Endothelial cell of umbilical vein (primary cell): ENCODE results near the gene ZNF362. TPM values are rescaled to one million over a fixed set of nuclear protein-coding genes. Genes with fewer than 3 reads are reported as not detected.

ENCODE experiments used
- BruUV-seq: library from RNA; stranded (reverse); fragments of 400-500 nt; replicated peaks from 2 replicates; lab custom pipeline; 2021; lab: Mats Ljungman, UMichigan
- CTCF ChIA-PET: fragments of 300-600, 350-600 bp; sonication (Branson Sonifier 250); formaldehyde crosslinking; loops from one replicate; lab custom pipeline; 2021; ENCODE audit warnings: antibody characterized with exemption, inconsistent platforms; lab: Charles Lee
- POLR2A ChIA-PET: fragments of 300-600, 350-600 bp; sonication (Branson Sonifier 250); formaldehyde crosslinking; loops from one replicate; lab custom pipeline; 2021; ENCODE audit warnings: antibody characterized with exemption, inconsistent platforms; lab: Charles Lee
- DNase-seq: peaks from one replicate; pipeline ENCODE4 v3.0.0-alpha.2; 2011; ENCODE audit warnings: low read depth, low spot score
- FAIRE-seq: peaks from 2 replicates; lab custom pipeline; 2011; peaks lifted over from hg19 to GRCh38; lab: Jason Lieb, UNC
- H2AFZ ChIP-seq: 2 replicates; pipeline ENCODE4 v1.6.0; 2012; ENCODE audit warnings: low read depth, low read length, control low read depth, inconsistent platforms
- H3K27ac ChIP-seq: 2 replicates; pipeline ENCODE4 v1.5.1; 2011; ENCODE audit warnings: low read depth, mild to moderate bottlenecking, control low read depth, low read length, moderate library complexity; ENCODE audit not compliant: insufficient read depth
- H3K27me3 ChIP-seq, 2 experiments: 2 replicates each; pipeline versions ENCODE4 v1.6.0 to v1.6.1; 2011; ENCODE audit warnings: low read length in 2 of 2, mixed read lengths in 1 of 2; ENCODE audit not compliant: control insufficient read depth in 2 of 2, insufficient read depth in 2 of 2
- H3K36me3 ChIP-seq, 2 experiments: 2 replicates in 1 of 2; 3 replicates in 1 of 2; pipeline ENCODE4 v1.5.1; 2011; ENCODE audit warnings: low read length in 2 of 2, mild to moderate bottlenecking in 1 of 2, moderate library complexity in 1 of 2; ENCODE audit not compliant: control insufficient read depth in 2 of 2, insufficient read depth in 2 of 2; ENCODE audit errors: extremely low read depth in 1 of 2
- H3K4me1 ChIP-seq: 3 replicates; pipeline ENCODE4 v1.5.1; 2011; ENCODE audit warnings: mild to moderate bottlenecking, low read length; ENCODE audit not compliant: control insufficient read depth, insufficient read depth; ENCODE audit errors: extremely low read depth
- H3K4me2 ChIP-seq: 2 replicates; pipeline ENCODE4 v1.6.1; 2011; ENCODE audit warnings: low read length, control low read depth, mixed read lengths; ENCODE audit not compliant: insufficient read depth
- H3K4me3 ChIP-seq, 3 experiments: fragments of 200-600 bp in 1 of 3; sonication (generic), shearing (Covaris generic) in 1 of 3; replicated peaks in 1 of 3; 2 replicates each; pipeline ENCODE4 v1.5.1; 2011 to 2016; ENCODE audit warnings: control low read depth in 3 of 3, low read length in 3 of 3, mild to moderate bottlenecking in 2 of 3, inconsistent platforms in 1 of 3, low read depth in 1 of 3, moderate library complexity in 1 of 3; ENCODE audit not compliant: insufficient read depth in 1 of 3
- H3K79me2 ChIP-seq: 2 replicates; pipeline ENCODE4 v1.6.0; 2012; ENCODE audit warnings: low read length, inconsistent platforms; ENCODE audit not compliant: control insufficient read depth, insufficient read depth
- H3K9ac ChIP-seq: replicated peaks from 2 replicates; pipeline ENCODE3; 2011; ENCODE audit warnings: low read length, control low read depth; ENCODE audit not compliant: insufficient read depth; ENCODE audit errors: extremely low read depth
- H3K9me1 ChIP-seq: replicated peaks from 3 replicates; pipeline ENCODE4 v1.6.0; 2011; ENCODE audit warnings: mild to moderate bottlenecking, low read length; ENCODE audit not compliant: control insufficient read depth, insufficient read depth; ENCODE audit errors: extremely low read depth
- H3K9me3 ChIP-seq: replicated peaks from 2 replicates; pipeline ENCODE4 v1.5.1; 2012; ENCODE audit warnings: low read length, inconsistent platforms; ENCODE audit not compliant: control insufficient read depth, insufficient read depth
- H4K20me1 ChIP-seq: replicated peaks from 2 replicates; pipeline ENCODE3; 2011; ENCODE audit warnings: mild to moderate bottlenecking, low read length; ENCODE audit not compliant: control insufficient read depth, insufficient read depth; ENCODE audit errors: extremely low read depth
- EZH2 ChIP-seq: IDR thresholded peaks from 2 replicates; pipeline ENCODE4 v1.6.1; 2012; ENCODE audit warnings: borderline replicate concordance, low read depth, mild to moderate bottlenecking, moderate library complexity, low read length, inconsistent platforms; ENCODE audit not compliant: severe bottlenecking
- FOS ChIP-seq: IDR thresholded peaks from 2 replicates; pipeline ENCODE4 v1.6.1; 2011; ENCODE audit warnings: mild to moderate bottlenecking, low read length, moderate library complexity, borderline replicate concordance; ENCODE audit not compliant: insufficient read depth
- GATA2 ChIP-seq: IDR thresholded peaks from 2 replicates; pipeline ENCODE4 v1.7.0; 2011; ENCODE audit warnings: low read depth, mild to moderate bottlenecking, moderate library complexity, mixed read lengths, low read length; ENCODE audit not compliant: insufficient read length, insufficient read depth
- JUN ChIP-seq: IDR thresholded peaks from 2 replicates; pipeline ENCODE4 v1.6.1; 2011; ENCODE audit warnings: borderline replicate concordance, low read depth; ENCODE audit not compliant: insufficient read length, insufficient read depth
- MAX ChIP-seq: IDR thresholded peaks from 2 replicates; pipeline ENCODE4 v1.6.1; 2011; ENCODE audit not compliant: insufficient read depth, insufficient read length
- MYC ChIP-seq: IDR thresholded peaks from one replicate; pipeline ENCODE4 v1.6.1; 2011; ENCODE audit warnings: mild to moderate bottlenecking, low read depth, low read length
- POLR2A ChIP-seq: IDR thresholded peaks from 2 replicates; pipeline ENCODE4 v1.6.1; 2012; ENCODE audit warnings: low read depth, mild to moderate bottlenecking, control low read depth, low read length
- POLR2AphosphoS5 ChIP-seq: IDR thresholded peaks from 2 replicates; pipeline ENCODE4 v1.6.1; 2012; ENCODE audit warnings: low read depth, mild to moderate bottlenecking, control low read depth, low read length, moderate library complexity; ENCODE audit not compliant: insufficient read depth
- dilution Hi-C: fragments of 300-500 bp; cut with MboI; formaldehyde crosslinking; loops from one replicate; pipeline ENCODE4 v1.15.0; 2019; ENCODE audit warnings: low sequenced_read_pairs; ENCODE audit not compliant: extremely low pct_ligation_motif_present
- intact Hi-C: fragments of 100-400 bp; cut with micrococcal nuclease; formaldehyde crosslinking; loops from one replicate; pipeline ENCODE4 v1.10.0; 2022
- polyA plus RNA-seq, 4 experiments: library from polyadenylated mRNA; depleted of rRNA in 3 of 4; stranded (reverse) in 3 of 4; unstranded in 1 of 4; fragments of >200 nt; gene quantifications; 2 replicates each; pipeline versions ENCODE4 v1.2.1 to v1.2.3, GENCODE V29; 2011 to 2012; ENCODE audit warnings: missing spikeins in 1 of 4
- total RNA-seq: library from RNA; stranded (reverse); gene quantifications from 2 replicates; pipeline ENCODE4 v1.2.3, GENCODE V29; 2021
- TF ChIP-seq, protein P1 (sequence below), 2 donors: IDR thresholded peaks; 1 replicate in 1 of 2; 2 replicates in 1 of 2; pipeline ENCODE4 v1.5.1; 2011; ENCODE audit warnings: low read length in 2 of 2, mild to moderate bottlenecking in 2 of 2, moderate library complexity in 2 of 2, control low read depth in 1 of 2, inconsistent platforms in 1 of 2, low read depth in 1 of 2; ENCODE audit not compliant: insufficient read depth in 1 of 2; ENCODE audit errors: extremely low read depth in 1 of 2

Gene ZNF362
- total and polyA plus RNA-seq, 2 donors (not counting 3 experiments of a cell fraction or from before 2014, with no cell fraction given): 28.4 to 35.3 TPM

GRCh38 chr1:33280091-33280661, 23.9 kb downstream of the ZNF362 start:
- Histone ChIP-seq H2AFZ (no peak overlapping the region), H3K79me2 (no peaks in the 10 kb centered on the region), H3K27ac (no peak overlapping the region), H3K9me3 (no peaks in the 10 kb centered on the region), H3K9ac (no peak overlapping the region), H3K4me1 (no peaks in the 10 kb centered on the region), H3K36me3 (peaks cover 7 to 29% of the 10 kb centered on the region in 2 experiments), H3K27me3 (no peaks in the 10 kb centered on the region), H3K4me3 (no peak overlapping the region), H4K20me1 (no peaks in the 10 kb centered on the region), H3K4me2 (no peak overlapping the region), H3K9me1 (no peaks in the 10 kb centered on the region)
- BruUV-seq: no TSS peak
- CTCF ChIA-PET: no interaction called here
- FAIRE-seq (no peak), DNase-seq (no peak)
- POLR2A ChIA-PET: no interaction called here
- dilution Hi-C loops (no loop called here), intact Hi-C loops (no loop called here)
- TF ChIP-seq JUN (no peak), FOS (no peak), GATA2 (no peak), EZH2 (no peak), MYC (no peak), POLR2A (no peak), POLR2AphosphoS5 (no peak), MAX (no peak)
- TF ChIP-seq, protein P1, sequence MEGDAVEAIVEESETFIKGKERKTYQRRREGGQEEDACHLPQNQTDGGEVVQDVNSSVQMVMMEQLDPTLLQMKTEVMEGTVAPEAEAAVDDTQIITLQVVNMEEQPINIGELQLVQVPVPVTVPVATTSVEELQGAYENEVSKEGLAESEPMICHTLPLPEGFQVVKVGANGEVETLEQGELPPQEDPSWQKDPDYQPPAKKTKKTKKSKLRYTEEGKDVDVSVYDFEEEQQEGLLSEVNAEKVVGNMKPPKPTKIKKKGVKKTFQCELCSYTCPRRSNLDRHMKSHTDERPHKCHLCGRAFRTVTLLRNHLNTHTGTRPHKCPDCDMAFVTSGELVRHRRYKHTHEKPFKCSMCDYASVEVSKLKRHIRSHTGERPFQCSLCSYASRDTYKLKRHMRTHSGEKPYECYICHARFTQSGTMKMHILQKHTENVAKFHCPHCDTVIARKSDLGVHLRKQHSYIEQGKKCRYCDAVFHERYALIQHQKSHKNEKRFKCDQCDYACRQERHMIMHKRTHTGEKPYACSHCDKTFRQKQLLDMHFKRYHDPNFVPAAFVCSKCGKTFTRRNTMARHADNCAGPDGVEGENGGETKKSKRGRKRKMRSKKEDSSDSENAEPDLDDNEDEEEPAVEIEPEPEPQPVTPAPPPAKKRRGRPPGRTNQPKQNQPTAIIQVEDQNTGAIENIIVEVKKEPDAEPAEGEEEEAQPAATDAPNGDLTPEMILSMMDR (IDR thresholded peaks at IDR 0.05; ENCODE audit: extremely low read depth in 1 of 2, insufficient read depth in 1 of 2, low read depth in 1 of 2, low read length in 2 of 2): no peak
